CD4-positive, alpha-beta T cell (primary cell): Measurements from ENCODE around the gene YAP1. TPM values are rescaled to one million over a fixed set of nuclear protein-coding genes. Genes with fewer than 3 reads are reported as not detected.

Source experiments
- ATAC-seq: fragments of 200-7000 bp; cut with Tn5 transposase; one replicate; pipeline ENCODE4 v1.10.0; 2022; ENCODE audit warnings: mild to moderate bottlenecking; ENCODE audit not compliant: poor library complexity
- CTCF ChIA-PET: fragments of 350-600 bp; sonication (Branson Sonifier 250); formaldehyde crosslinking; loops from one replicate; lab custom pipeline; 2021; ENCODE audit warnings: antibody characterized with exemption, inconsistent platforms; lab: Charles Lee
- POLR2A ChIA-PET: fragments of 350-600 bp; sonication (Branson Sonifier 250); formaldehyde crosslinking; loops from one replicate; lab custom pipeline; 2021; ENCODE audit warnings: antibody characterized with exemption, inconsistent platforms; lab: Charles Lee
- DNase-seq, 14 experiments: peaks; one replicate each; pipeline ENCODE4 v3.0.0-alpha.2; 2013 to 2020; ENCODE audit warnings: mixed read lengths in 2 of 14
- H3K27ac ChIP-seq, 2 donors: one replicate each; pipeline versions ENCODE4 v1.5.1 to v1.7.0; 2013; ENCODE audit warnings: low read length in 2 of 2, low read depth in 1 of 2, mild to moderate bottlenecking in 1 of 2
- H3K27me3 ChIP-seq, 2 experiments: 1 replicate in 1 of 2; 2 replicates in 1 of 2; pipeline versions ENCODE4 v1.6.1 to v1.7.0; 2013; ENCODE audit warnings: low read length in 2 of 2, control low read depth in 1 of 2, mild to moderate bottlenecking in 1 of 2, moderate library complexity in 1 of 2; ENCODE audit not compliant: insufficient read depth in 2 of 2, control insufficient read depth in 1 of 2
- H3K36me3 ChIP-seq: one replicate; pipeline ENCODE4 v1.6.1; 2013; ENCODE audit warnings: low read length, control low read depth; ENCODE audit not compliant: insufficient read depth
- H3K4me1 ChIP-seq: one replicate; pipeline ENCODE4 v1.6.1; 2013; ENCODE audit warnings: low read length, control low read depth; ENCODE audit not compliant: insufficient read depth
- H3K4me3 ChIP-seq: one replicate; pipeline ENCODE4 v1.5.1; 2013; ENCODE audit warnings: mild to moderate bottlenecking, low read length, moderate library complexity
- H3K9me3 ChIP-seq, 2 experiments: 1 replicate in 1 of 2; 2 replicates in 1 of 2; pipeline versions ENCODE4 v1.6.1 to v1.7.0; 2013; ENCODE audit warnings: low read length in 2 of 2, mild to moderate bottlenecking in 2 of 2, control low read depth in 1 of 2, moderate library complexity in 1 of 2; ENCODE audit not compliant: control insufficient read depth in 1 of 2, insufficient read depth in 1 of 2
- H3K27ac Mint-ChIP-seq: one replicate; pipeline ENCODE4 v1.8.0; 2020; ENCODE audit warnings: mixed read lengths
- H3K27me3 Mint-ChIP-seq: one replicate; pipeline ENCODE4 v1.8.0; 2021; ENCODE audit warnings: mixed read lengths
- H3K36me3 Mint-ChIP-seq: one replicate; pipeline ENCODE4 v1.8.0; 2021; ENCODE audit warnings: low read depth, mixed read lengths
- H3K4me1 Mint-ChIP-seq: one replicate; pipeline ENCODE4 v1.8.0; 2021; ENCODE audit warnings: low read depth, mixed read lengths
- H3K4me3 Mint-ChIP-seq: one replicate; pipeline ENCODE4 v1.8.0; 2020; ENCODE audit warnings: mild to moderate bottlenecking, mixed read lengths
- H3K9me3 Mint-ChIP-seq: one replicate; pipeline ENCODE4 v1.8.0; 2020; ENCODE audit warnings: mixed read lengths
- intact Hi-C, 2 experiments: fragments of 100-400 bp; cut with DNase I in 1 of 2; cut with micrococcal nuclease in 1 of 2; formaldehyde crosslinking; loops; one replicate each; pipeline versions ENCODE4 v1.15.1 to v1.9.0; 2023 to 2025; cut with DNase I, micrococcal nuclease
- total RNA-seq, 174 experiments: library from RNA in 2 of 174; stranded (reverse) in 2 of 174; gene quantifications; one replicate each; pipeline ENCODE4 v1.2.3 and lab custom pipeline; 2021 to 2026
- TF ChIP-seq, protein P1 (sequence below): fragments of 200-600 bp; IDR thresholded peaks from one replicate; pipeline ENCODE4 v1.8.0; 2022; ENCODE audit warnings: antibody characterized with exemption, mild to moderate bottlenecking

YAP1 gene
- total RNA-seq, 2 experiments from 2014 or later = 0.06 TPM; not detected in 1

DNA sequence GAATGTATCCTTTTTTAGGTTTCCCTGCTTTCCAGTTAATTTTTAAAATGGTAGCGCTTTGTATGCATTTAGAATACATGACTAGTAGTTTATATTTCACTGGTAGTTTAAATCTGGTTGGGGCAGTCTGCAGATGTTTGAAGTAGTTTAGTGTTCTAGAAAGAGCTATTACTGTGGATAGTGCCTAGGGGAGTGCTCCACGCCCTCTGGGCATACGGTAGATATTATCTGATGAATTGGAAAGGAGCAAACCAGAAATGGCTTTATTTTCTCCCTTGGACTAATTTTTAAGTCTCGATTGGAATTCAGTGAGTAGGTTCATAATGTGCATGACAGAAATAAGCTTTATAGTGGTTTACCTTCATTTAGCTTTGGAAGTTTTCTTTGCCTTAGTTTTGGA is 120.7 kb downstream of the YAP1 start:
- intact Hi-C loops = no loop called here

GRCh38 chr11:102234779-102235439 is 124.7 kb downstream of the YAP1 start:
- TF ChIP-seq, protein P1, sequence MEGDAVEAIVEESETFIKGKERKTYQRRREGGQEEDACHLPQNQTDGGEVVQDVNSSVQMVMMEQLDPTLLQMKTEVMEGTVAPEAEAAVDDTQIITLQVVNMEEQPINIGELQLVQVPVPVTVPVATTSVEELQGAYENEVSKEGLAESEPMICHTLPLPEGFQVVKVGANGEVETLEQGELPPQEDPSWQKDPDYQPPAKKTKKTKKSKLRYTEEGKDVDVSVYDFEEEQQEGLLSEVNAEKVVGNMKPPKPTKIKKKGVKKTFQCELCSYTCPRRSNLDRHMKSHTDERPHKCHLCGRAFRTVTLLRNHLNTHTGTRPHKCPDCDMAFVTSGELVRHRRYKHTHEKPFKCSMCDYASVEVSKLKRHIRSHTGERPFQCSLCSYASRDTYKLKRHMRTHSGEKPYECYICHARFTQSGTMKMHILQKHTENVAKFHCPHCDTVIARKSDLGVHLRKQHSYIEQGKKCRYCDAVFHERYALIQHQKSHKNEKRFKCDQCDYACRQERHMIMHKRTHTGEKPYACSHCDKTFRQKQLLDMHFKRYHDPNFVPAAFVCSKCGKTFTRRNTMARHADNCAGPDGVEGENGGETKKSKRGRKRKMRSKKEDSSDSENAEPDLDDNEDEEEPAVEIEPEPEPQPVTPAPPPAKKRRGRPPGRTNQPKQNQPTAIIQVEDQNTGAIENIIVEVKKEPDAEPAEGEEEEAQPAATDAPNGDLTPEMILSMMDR = no peak
- no peak for ATAC-seq
- Mint-ChIP-seq H3K27me3 (peaks cover 64% of the 10 kb centered on the region), H3K36me3 (no peaks in the 10 kb centered on the region), H3K4me1 (no peaks in the 10 kb centered on the region), H3K27ac (no peak overlapping the region), H3K4me3 (no peak overlapping the region), H3K9me3 (no peaks in the 10 kb centered on the region)
- H3K27me3 ChIP-seq = peaks cover 0 to 11% of the 10 kb centered on the region in 2 experiments
- no peaks in the 10 kb centered on the region for H3K9me3 ChIP-seq
- ChIA-PET CTCF (interaction anchor here (0.7 kb wide), 1 partner anchor 739 kb away, joined by 3 read pairs; no protein-coding TSS in a partner anchor), POLR2A (no interaction called here)
- H3K4me3 ChIP-seq = no peak overlapping the region
- no peaks in the 10 kb centered on the region for H3K36me3 ChIP-seq
- no peaks in the 10 kb centered on the region for H3K4me1 ChIP-seq
- no peak for DNase-seq
- intact Hi-C loops = no loop called here
- no peak overlapping the region for H3K27ac ChIP-seq

More for the DNA sequence above, 120.7 kb downstream of the YAP1 start:
- Mint-ChIP-seq H3K9me3 (no peaks in the 10 kb centered on the region), H3K36me3 (no peaks in the 10 kb centered on the region), H3K27ac (no peak overlapping the region), H3K4me1 (no peaks in the 10 kb centered on the region), H3K27me3 (peaks cover 35% of the 10 kb centered on the region), H3K4me3 (no peak overlapping the region)
- Histone ChIP-seq H3K27me3 (no peaks in the 10 kb centered on the region), H3K27ac (no peak overlapping the region), H3K9me3 (no peaks in the 10 kb centered on the region), H3K36me3 (no peaks in the 10 kb centered on the region), H3K4me3 (no peak overlapping the region), H3K4me1 (no peaks in the 10 kb centered on the region)
- DNase-seq (no peak), ATAC-seq (no peak)
- TF ChIP-seq, protein P1 = no peak
- ChIA-PET CTCF (interaction anchor here (1.3 kb wide), 1 partner anchor 10 kb away, joined by 3 read pairs; no protein-coding TSS in a partner anchor), POLR2A (no interaction called here)

DNA sequence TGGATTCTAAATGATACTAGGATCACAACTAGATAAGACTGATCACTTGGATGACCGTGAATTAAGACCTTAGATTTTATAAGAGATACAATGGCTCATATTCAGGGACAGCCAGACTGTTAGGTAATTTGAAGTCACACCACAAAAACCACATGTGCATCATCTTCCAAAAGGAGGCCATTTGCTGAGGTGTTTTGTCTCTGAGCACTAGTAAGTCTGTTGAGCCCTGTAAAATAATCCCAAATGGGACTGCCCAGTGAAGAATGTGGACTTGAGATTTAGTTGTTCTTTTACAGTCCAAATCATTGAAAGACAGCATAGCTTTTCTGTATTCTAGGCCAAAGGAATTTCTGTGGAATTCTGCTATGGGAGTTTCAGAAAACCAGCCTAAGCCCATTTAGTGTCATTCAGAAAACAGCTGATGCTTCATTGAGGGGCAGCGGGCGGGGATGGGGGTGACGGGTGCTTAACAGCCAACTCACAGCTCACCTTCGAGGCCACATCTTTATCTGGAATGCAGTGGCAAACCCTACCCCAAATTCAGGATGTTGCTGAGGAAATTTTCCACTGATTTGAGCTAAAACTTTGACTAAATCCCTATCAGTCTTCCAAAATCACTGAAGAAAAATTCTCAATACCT is 127.0 kb downstream of the YAP1 start:
- TF ChIP-seq, protein P1 = no peak
- no peaks in the 10 kb centered on the region for H3K9me3 Mint-ChIP-seq
- H3K27ac ChIP-seq = no peak overlapping the region
- ATAC-seq (no peak), DNase-seq (no peak)
- H3K4me1 ChIP-seq = no peaks in the 10 kb centered on the region
- H3K27ac Mint-ChIP-seq = no peak overlapping the region
- no peaks in the 10 kb centered on the region for H3K4me1 Mint-ChIP-seq
- intact Hi-C loops = no loop called here
- H3K9me3 ChIP-seq = no peaks in the 10 kb centered on the region
- CTCF ChIA-PET = no interaction called here
- peaks cover 55% of the 10 kb centered on the region for H3K27me3 Mint-ChIP-seq
- H3K4me3 ChIP-seq = no peak overlapping the region
- H3K36me3 Mint-ChIP-seq = no peaks in the 10 kb centered on the region
- H3K4me3 Mint-ChIP-seq = no peak overlapping the region
- POLR2A ChIA-PET = no interaction called here
- no peaks in the 10 kb centered on the region for H3K36me3 ChIP-seq
- H3K27me3 ChIP-seq = peaks cover 0 to 11% of the 10 kb centered on the region in 2 experiments
